GM12872 (cell line): ENCODE data around the gene CCDC154.

Experiments used
- CTCF ChIP-seq: IDR thresholded peaks from 3 replicates; pipeline ENCODE4 v1.5.1; 2011; ENCODE audit warnings: low read depth, mild to moderate bottlenecking, low read length, moderate library complexity; ENCODE audit not compliant: insufficient read depth

CCDC154 gene

GRCh38 chr16:1436731-1437355, 7.5 kb downstream of the CCDC154 start:
- TF ChIP-seq CTCF = no peak

GRCh38 chr16:1435921-1436697, 8.2 kb downstream of the CCDC154 start:
- no peak for TF ChIP-seq CTCF

- no peak for TF ChIP-seq CTCF
These were observed 9.4 kb downstream of the CCDC154 start for GRCh38 chr16:1434644-1435592.

GRCh38 chr16:1433756-1434155, 10.6 kb downstream of the CCDC154 start:
- TF ChIP-seq CTCF = no peak

GRCh38 chr16:1433263-1433560, 11.1 kb downstream of the CCDC154 start:
- no peak for TF ChIP-seq CTCF

GRCh38 chr16:1432388-1433262, 11.7 kb downstream of the CCDC154 start:
- no peak for TF ChIP-seq CTCF
